Fibroblast of skin of left biceps (primary cell): ENCODE results near the gene GGNBP2.

Experiments used
- DNase-seq, 2 experiments: peaks; one replicate each; pipeline ENCODE4 v3.0.0-alpha.2; 2013; ENCODE audit warnings: low read depth in 2 of 2

The GGNBP2 gene

GRCh38 chr17:36515837-36516236 lies 28.9 kb upstream of the GGNBP2 start:
- no peak for DNase-seq

DNA sequence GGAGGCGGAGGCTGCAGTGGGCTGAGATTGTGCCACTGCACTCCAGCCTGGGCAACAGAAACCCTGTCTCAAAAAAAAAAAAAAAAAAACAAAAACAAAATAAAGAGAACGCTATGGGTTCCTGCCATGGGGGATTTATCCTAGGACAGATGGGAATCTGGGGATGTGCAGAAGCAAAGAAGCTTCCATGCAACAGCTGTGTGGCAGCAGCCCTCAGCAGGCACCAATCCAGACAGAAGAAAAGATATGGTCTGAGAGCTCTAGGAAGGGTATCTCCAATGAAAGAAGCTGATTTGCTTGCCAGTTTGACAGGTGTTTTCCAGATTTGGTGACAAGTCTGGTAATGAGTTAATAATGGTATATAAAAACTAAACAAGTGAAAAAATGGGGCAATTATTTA lies 21.6 kb upstream of the GGNBP2 start:
- no peak for DNase-seq

DNA sequence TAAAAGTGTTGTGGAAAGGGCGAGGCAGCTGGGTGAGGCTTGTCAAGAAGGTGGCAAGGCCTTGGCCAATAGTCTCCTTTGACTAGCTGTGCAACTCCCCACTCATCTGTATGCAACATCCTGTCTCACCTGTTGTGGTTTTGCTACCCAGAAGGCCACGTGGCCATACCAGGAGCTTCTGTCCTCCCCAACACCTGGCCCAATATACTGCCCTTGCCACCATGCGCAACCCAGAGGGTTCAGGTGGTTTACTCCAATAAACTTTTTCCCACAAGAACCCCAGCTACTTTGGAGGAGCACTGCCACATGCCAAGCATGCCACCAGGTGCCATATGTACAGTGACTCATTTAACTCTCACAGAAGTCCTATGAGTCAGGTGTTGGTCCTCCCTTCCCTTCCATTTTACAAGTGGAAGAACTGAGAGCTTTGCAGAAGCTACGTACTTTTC lies 20.3 kb upstream of the GGNBP2 start:
- no peak for DNase-seq

- no peak for DNase-seq
These were observed 19.6 kb upstream of the GGNBP2 start for GRCh38 chr17:36525113-36525512.

- DNase-seq, result no peak
These were observed 18.8 kb upstream of the GGNBP2 start for GRCh38 chr17:36525888-36526287.

GRCh38 chr17:36527621-36528250 lies 17.0 kb upstream of the GGNBP2 start:
- no peak for DNase-seq

- no peak for DNase-seq
These were observed 15.6 kb upstream of the GGNBP2 start for GRCh38 chr17:36529121-36529520.

DNA sequence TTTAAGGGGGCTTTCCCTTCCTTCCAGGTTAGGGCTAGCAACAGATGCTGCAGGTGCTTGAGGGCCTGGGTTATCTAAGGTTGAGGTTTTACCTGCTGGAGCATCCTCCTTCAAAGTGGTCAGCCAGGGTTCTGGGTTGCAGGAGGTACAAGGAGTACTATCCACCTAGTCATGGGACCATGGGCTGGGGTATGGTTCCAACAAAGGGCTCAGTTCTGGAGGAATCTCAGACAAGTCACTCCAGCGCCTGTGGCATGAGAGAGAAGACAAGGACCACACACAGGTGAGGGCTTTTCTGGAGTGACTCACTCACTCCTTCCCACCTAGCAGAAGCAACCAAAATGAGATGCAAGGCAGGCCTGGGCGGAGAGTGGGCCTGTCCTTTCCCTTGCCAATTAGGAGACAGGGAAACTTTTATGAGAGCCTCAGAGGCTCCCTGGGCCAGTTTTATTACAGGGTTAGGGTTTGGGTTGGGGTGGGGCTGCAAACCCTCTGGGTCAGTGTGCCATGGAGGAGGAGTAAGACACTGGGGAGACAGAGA lies 12.2 kb upstream of the GGNBP2 start:
- no peak for DNase-seq

GRCh38 chr17:36533935-36534839 lies 10.5 kb upstream of the GGNBP2 start:
- no peak for DNase-seq

- peak; percentile 63 to 68 for DNase-seq
These were observed 9.7 kb upstream of the GGNBP2 start, which contains the start of the genes MYO19 and PIGW for GRCh38 chr17:36534840-36535668. MYO19 (minus strand) TSS chr17:36534868; CDS start chr17:36532538, 2,330 bp downstream. PIGW (plus strand) TSS chr17:36534987; CDS start chr17:36537102, 2,115 bp downstream.

DNA sequence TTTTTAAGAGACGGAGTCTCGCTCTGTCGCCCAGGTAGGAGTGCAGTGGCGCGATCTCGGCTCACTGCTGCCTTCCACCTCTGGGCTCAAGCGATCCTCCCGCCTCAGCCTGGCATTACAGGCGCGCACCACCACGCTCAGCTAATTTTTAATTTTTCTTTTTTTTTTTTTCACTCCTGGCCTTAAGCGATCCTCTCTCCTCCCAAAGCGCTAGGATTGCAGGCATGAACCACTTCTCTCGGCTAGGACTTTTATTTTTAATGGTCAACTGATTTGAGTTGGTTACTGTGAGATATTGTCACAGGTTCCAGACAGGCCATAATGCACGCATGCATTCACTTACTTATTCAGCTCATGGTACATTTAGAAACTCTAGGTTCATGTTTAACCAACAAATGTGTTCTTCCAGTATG lies 9.0 kb upstream of the GGNBP2 start:
- DNase-seq, result no peak

DNA sequence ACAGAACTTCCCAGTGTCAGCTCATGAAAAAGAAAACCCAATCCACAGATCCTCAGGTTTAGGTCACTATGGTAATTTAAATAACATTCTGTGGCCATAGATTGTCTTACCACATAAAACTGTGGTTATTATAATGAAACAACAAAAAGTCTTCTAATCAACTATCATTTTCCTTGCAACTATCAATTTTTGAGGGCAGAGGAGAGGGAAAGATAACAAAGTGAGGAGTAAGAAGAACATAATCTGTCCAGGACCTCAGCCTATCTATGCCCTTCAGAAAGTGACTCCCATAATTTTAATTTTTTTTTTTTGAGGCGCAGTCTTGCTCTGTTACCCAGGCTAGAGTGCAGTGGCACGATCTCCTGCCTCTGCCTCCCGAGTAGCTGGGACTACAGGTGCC lies 4.0 kb upstream of the GGNBP2 start:
- no peak for DNase-seq

GRCh38 chr17:36542755-36543154 lies 2.0 kb upstream of the GGNBP2 start:
- no peak for DNase-seq

DNA sequence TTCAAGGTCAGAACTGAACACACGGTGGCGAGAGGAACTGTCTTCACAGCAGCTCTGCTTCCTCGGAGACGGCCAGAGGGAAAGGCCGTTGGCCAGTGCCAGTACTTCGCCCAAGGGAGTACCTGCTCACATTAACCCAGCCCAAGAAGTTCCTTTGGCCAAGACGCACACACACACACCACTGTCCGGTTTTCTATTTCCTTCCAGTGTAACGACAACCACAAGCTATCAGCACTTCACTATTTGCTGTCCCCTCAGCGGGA lies 744 bp upstream of the GGNBP2 start:
- DNase-seq, result no peak

GRCh38 chr17:36545077-36545464 lies 352 bp downstream of the GGNBP2 start:
- no peak for DNase-seq

GRCh38 chr17:36545465-36546417 lies 1.0 kb downstream of the GGNBP2 start:
- DNase-seq, result peak; percentile 96

- DNase-seq, result no peak
These were observed 1.8 kb downstream of the GGNBP2 start for GRCh38 chr17:36546418-36547093.

GRCh38 chr17:36547776-36548175 lies 3.1 kb downstream of the GGNBP2 start:
- no peak for DNase-seq

- DNase-seq, result no peak
These were observed 6.0 kb downstream of the GGNBP2 start for GRCh38 chr17:36550491-36551417.
